GM21786 (cell line): ENCODE data around the gene CLSTN2.

Source experiments
- ATAC-seq: cut with Tn5 transposase; IDR thresholded peaks from one replicate; pipeline ENCODE4 v1.9.1; 2021; ENCODE audit not compliant: unreplicated experiment

The CLSTN2 gene

GRCh38 chr3:140051019-140051957, 116.3 kb downstream of the CLSTN2 start:
- ATAC-seq = no peak

GRCh38 chr3:140052771-140053702, 118.1 kb downstream of the CLSTN2 start:
- no peak for ATAC-seq

GRCh38 chr3:140053794-140054193, 118.8 kb downstream of the CLSTN2 start:
- no peak for ATAC-seq

DNA sequence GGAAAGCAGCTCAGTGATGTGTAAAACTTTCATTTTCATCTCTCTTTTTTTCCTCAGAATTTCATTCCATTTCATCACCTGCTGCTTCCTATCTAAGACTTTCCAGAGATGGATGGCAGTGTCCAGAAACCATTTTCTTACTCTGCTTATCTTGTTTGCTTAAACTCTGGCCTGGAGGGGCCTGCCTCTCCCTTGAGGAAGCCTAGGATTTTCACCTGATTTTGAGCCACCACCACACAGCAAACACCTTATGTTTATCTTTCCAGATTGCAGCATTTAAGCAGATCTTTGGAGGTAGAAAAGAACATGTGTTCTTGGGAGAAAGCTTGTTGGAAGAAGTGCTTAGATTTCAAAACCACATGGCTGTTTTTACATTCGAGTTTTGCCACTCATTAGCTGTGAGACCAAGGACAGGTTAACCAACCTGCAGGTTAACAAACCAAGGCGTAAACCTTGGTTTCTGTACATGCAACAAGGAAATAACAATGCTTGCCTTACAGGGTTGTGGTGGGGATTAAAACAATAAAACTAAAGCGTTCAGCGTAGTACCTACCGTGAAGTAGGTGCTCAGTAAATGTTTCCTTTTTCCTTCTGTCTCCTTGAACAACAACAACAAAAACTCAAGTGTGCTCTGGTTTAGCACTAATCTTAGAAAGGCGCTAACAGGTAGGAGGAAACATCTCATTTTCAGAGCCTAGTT, 120.3 kb downstream of the CLSTN2 start:
- ATAC-seq = no peak

DNA sequence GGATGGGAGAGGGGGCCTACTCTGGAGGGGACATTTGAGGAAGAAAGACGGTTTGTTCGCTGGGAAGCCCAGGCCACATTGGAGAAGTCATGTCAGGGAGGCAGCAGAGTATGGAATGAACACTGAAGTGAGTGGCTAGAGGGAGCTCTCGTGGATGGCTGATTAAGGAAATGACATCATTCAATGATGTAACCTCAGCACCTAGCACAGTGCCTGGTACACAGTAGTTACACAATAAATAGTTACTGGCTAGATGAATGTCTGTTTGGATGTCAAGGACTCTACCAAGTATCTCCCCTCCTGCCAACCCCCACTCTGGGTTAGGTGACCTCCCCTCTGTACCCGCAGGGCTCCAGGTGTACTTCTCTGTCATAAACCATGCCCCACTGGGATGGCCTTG, 121.1 kb downstream of the CLSTN2 start:
- ATAC-seq = no peak

- no peak for ATAC-seq
Measured at GRCh38 chr3:140061211-140061610, 126.2 kb downstream of the CLSTN2 start.

DNA sequence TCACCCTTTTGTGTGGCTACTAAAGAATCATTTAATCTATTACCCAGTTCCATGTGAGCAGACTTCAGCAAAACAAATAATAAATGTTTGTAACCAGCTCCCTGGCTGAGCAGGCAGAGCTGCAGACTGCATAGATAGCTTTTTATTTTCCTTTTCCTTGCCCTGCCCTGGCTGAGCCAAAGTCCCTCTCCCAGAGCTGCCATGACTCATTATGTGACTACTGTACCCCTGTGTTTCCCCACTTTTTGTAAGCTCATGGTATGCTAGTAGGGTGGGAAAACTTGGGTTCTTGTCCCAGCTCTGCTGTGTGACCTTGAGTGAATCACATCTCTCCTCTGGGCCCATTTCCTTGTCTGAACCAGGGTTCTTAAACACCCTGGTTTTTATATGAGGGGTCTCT, 127.5 kb downstream of the CLSTN2 start:
- no peak for ATAC-seq

GRCh38 chr3:140067487-140067886, 132.5 kb downstream of the CLSTN2 start:
- ATAC-seq = no peak

GRCh38 chr3:140068494-140069017, 133.6 kb downstream of the CLSTN2 start:
- ATAC-seq = no peak

GRCh38 chr3:140073278-140074045, 138.5 kb downstream of the CLSTN2 start:
- no peak for ATAC-seq

- ATAC-seq = no peak
Measured at GRCh38 chr3:140076552-140076951, 141.6 kb downstream of the CLSTN2 start.

DNA sequence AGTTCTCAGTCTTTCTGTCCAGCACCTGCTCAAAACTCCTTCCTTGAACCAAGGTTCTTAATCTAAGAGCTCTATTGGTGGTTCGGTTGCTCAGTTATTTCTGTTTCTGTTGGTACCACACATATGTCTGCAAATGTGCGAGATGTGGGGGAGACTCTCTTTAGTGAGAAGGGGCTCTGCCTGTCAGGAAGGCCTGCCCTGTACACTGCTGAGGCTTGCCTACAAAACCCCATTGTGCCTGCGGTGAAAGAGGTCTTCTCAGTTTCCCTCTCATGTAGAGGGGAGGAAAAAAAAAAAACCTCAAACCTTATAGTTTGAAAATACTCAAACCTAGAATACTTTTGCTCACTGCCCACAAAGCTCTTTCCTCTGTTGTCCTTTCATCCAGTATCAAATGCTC, 142.4 kb downstream of the CLSTN2 start:
- ATAC-seq = no peak

- ATAC-seq = no peak
Measured at GRCh38 chr3:140078343-140078742, 143.4 kb downstream of the CLSTN2 start.

GRCh38 chr3:140078940-140079339, 144.0 kb downstream of the CLSTN2 start:
- ATAC-seq = no peak

DNA sequence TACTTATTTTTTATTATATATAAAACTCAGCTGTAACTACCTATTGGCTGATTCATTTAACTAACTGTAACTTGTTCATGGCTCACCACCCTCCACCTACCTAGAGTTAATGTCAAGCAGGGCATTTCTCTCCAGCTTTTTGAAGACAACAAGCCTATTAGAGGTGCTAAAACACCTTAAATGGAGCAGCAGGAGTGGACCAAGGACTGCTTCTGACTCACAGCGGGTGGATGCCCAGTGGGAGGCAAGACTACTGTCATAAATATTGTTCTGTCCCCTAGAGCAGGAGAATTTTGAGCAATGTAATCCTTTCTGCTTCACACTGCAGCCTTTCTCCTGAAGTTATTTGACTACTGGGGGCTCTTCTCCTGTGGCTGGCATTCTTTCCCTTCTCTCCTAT, 146.9 kb downstream of the CLSTN2 start:
- no peak for ATAC-seq

DNA sequence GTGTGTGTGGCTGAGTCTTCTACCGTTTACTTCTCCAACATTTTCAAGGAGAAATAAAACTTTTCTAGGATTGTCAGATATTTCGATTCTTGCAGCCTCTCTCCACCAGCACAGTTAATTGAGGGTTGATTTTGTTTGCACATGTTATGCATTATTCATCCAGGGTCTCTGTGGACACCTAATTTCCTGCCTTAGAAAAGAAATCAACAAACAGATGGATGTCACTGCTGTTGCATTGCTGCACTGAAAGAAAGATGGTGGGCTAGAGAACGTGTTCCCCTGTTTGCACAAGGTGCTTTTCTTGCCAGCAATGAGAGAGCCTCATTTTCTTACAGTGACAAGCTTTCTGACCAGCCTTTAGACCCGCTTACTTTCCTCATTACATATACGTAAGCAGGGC, 150.0 kb downstream of the CLSTN2 start:
- no peak for ATAC-seq

- no peak for ATAC-seq
Measured at GRCh38 chr3:140086642-140087041, 151.7 kb downstream of the CLSTN2 start.

- no peak for ATAC-seq
Measured at GRCh38 chr3:140088058-140088457, 153.1 kb downstream of the CLSTN2 start.

GRCh38 chr3:140088513-140088912, 153.5 kb downstream of the CLSTN2 start:
- ATAC-seq = no peak

DNA sequence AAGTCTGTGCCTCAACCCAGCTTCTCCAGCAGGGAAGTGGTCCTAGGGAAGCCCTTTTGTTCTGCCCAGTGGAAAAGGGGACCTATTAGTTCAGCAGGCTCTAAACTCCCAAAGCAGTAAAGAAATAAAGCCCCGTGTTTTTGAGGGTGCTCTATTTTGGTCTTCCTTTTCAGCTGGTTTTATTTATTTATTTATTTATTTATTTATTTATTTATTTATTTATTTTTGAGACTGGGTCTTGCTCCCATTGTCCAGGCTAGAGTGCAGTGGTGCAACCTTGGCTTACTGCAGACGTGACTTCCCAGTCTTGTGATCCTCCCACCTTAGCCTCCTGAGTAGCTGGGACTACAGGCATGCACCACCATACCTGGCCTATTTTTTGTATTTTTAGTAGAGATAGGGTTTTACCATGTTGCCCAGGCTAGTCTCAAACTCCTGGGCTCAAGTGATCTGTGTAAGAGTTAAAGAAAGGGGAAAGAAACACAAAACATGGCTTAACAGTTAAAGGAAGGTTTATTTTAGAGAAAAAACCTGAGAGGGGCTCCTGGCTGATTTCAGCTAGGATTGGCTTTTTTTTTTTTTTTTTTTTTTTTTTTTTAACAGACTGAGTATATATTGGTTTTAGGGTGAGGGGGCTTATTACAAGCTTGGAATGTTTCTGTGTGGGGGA, 154.6 kb downstream of the CLSTN2 start:
- no peak for ATAC-seq
